GM19468 (cell line): ENCODE data around the gene GUCA1A.
"Not testable (repeated sequence)": the region's sequence is repeated elsewhere in the genome, so short reads cannot be mapped to it uniquely, and the experiment has no call there.

Experiments used
- ATAC-seq: cut with Tn5 transposase; IDR thresholded peaks from one replicate; pipeline ENCODE4 v1.9.1; 2021; ENCODE audit warnings: mild to moderate bottlenecking, moderate library complexity, moderate number of reproducible peaks; ENCODE audit not compliant: unreplicated experiment; ENCODE audit errors: extremely low read depth

The GUCA1A gene

GRCh38 chr6:42142118-42142835 is 30.9 kb upstream of the GUCA1A start, which contains the start of gene C6orf132:
C6orf132 (minus strand) TSS chr6:42142620; CDS start chr6:42142444, 176 bp downstream.
- no peak for ATAC-seq

GRCh38 chr6:42147138-42147562 is 26.0 kb upstream of the GUCA1A start:
- ATAC-seq = no peak

- no peak for ATAC-seq
Measured at GRCh38 chr6:42148058-42148457, 25.1 kb upstream of the GUCA1A start.

- ATAC-seq = no peak
Measured at GRCh38 chr6:42150254-42150653, 22.9 kb upstream of the GUCA1A start.

GRCh38 chr6:42152024-42152423 is 21.1 kb upstream of the GUCA1A start:
- ATAC-seq = no peak

- ATAC-seq = not testable (repeated sequence)
Measured at GRCh38 chr6:42152528-42153213, 20.5 kb upstream of the GUCA1A start.

- no peak for ATAC-seq
Measured at GRCh38 chr6:42153921-42154320, 19.2 kb upstream of the GUCA1A start.

- ATAC-seq = no peak
Measured at GRCh38 chr6:42154461-42155209, 18.5 kb upstream of the GUCA1A start.

- no peak for ATAC-seq
Measured at GRCh38 chr6:42155293-42155692, 17.9 kb upstream of the GUCA1A start.

GRCh38 chr6:42156638-42157037 is 16.5 kb upstream of the GUCA1A start:
- no peak for ATAC-seq

- no peak for ATAC-seq
Measured at GRCh38 chr6:42158011-42158410, 15.2 kb upstream of the GUCA1A start.

GRCh38 chr6:42158631-42159030 is 14.5 kb upstream of the GUCA1A start:
- no peak for ATAC-seq

GRCh38 chr6:42159431-42160024 is 13.6 kb upstream of the GUCA1A start:
- no peak for ATAC-seq

GRCh38 chr6:42162384-42162783 is 10.8 kb upstream of the GUCA1A start:
- ATAC-seq = no peak

- ATAC-seq = no peak
Measured at GRCh38 chr6:42162812-42163211, 10.4 kb upstream of the GUCA1A start.

GRCh38 chr6:42163981-42164380 is 9.2 kb upstream of the GUCA1A start:
- no peak for ATAC-seq

- no peak for ATAC-seq
Measured at GRCh38 chr6:42165016-42165415, 8.1 kb upstream of the GUCA1A start.

- ATAC-seq = no peak
Measured at GRCh38 chr6:42166444-42167141, 6.6 kb upstream of the GUCA1A start.

GRCh38 chr6:42168650-42169049 is 4.5 kb upstream of the GUCA1A start:
- no peak for ATAC-seq

GRCh38 chr6:42169780-42170179 is 3.4 kb upstream of the GUCA1A start:
- not testable (repeated sequence) for ATAC-seq
